Urinary bladder (tissue), 4 donors: ENCODE measurements around the gene SLC44A1. TPM values are rescaled to one million over a fixed set of nuclear protein-coding genes. Genes with fewer than 3 reads are reported as not detected.

Source experiments
- DNase-seq: peaks from one replicate; pipeline ENCODE4 v3.0.0-alpha.2; 2015; ENCODE audit errors: extremely low spot score
- H3K27ac ChIP-seq: one replicate; pipeline ENCODE4 v1.5.1; 2013; ENCODE audit warnings: low read depth, mild to moderate bottlenecking, moderate library complexity
- H3K36me3 ChIP-seq: one replicate; pipeline ENCODE4 v1.6.1; 2013; ENCODE audit warnings: mild to moderate bottlenecking, moderate library complexity; ENCODE audit not compliant: insufficient read depth
- H3K4me1 ChIP-seq: one replicate; pipeline ENCODE4 v1.6.1; 2013; ENCODE audit warnings: mild to moderate bottlenecking, moderate library complexity; ENCODE audit not compliant: insufficient read depth
- H3K4me3 ChIP-seq: one replicate; pipeline ENCODE4 v1.5.1; 2013; ENCODE audit warnings: low read depth, low read length
- WGBS: extraction: QIAGEN DNeasy Blood & Tissue Kit; methylation state at CpG from one replicate; pipeline ENCODE4 v1.1.7; 2013; 5-methylcytosine and 5-hydroxymethylcytosine counted together
- polyA plus RNA-seq: library from polyadenylated mRNA; stranded (reverse); fragments of 200-250 nt; gene quantifications from one replicate; pipeline ENCODE4 v1.2.3, GENCODE V29; 2013
- total RNA-seq: library from RNA; depleted of rRNA; stranded (reverse); fragments of >200 nt; gene quantifications from one replicate; pipeline ENCODE4 v1.2.3, GENCODE V29; 2014
- donor health status: healthy with polysubstance abuse.
- donor health status: healthy.

The SLC44A1 gene
- total and polyA plus RNA-seq, 2 donors: 24.8 to 57.4 TPM

DNA sequence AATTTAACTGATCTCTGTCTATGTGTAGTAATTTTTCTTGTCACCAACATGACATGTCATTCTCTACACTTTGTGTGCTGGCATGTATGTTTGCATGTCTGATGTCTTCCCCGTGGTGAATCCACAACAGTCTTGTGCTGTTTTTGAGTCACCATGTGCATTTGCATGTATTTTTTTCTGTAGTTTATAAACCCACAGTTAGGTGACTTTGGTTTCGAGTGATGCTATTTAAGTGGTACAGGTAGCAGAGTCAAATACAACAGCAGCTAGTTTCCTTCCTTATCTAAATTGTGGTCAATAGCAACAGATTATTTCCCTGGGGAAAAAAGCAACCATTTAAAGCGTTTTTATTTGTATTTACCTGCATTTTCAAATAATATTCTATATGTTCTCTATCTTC, 113.5 kb downstream of the SLC44A1 start:
- no peak overlapping the region for H3K27ac ChIP-seq
- DNase-seq: no peak
- H3K4me1 ChIP-seq: no peaks in the 10 kb centered on the region
- WGBS: 91% methylated on average over 3 of the region's 3 CpGs
- no peaks in the 10 kb centered on the region for H3K36me3 ChIP-seq
- H3K4me3 ChIP-seq: no peak overlapping the region

GRCh38 chr9:105359892-105360291, 115.4 kb downstream of the SLC44A1 start:
- peaks cover 2% of the 10 kb centered on the region for H3K36me3 ChIP-seq
- no peak for DNase-seq
- no peaks in the 10 kb centered on the region for H3K4me1 ChIP-seq
- WGBS: 90% methylated on average over 3 of the region's 3 CpGs
- H3K4me3 ChIP-seq: no peak overlapping the region
- no peak overlapping the region for H3K27ac ChIP-seq

DNA sequence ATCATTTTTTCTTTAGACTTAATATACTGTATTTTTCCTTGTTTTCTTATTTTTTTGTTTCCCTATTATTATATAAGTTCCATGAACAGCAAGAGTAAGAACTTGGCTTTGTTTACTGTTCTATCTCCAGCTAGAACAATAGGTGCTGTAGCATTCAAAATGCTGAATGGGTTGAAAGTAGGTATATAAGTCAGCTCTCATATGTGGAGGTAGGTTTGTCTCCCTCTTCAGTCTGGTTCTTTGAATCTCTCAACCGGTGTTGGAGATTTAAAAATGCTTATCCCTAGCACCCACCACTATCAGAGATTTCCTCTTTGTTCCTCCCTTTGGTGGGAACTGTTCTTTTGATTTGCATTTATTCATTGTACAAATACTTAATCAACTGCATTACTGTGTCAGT, 115.9 kb downstream of the SLC44A1 start:
- whole genome bisulfite sequencing: 75% methylated on average over 1 of the region's 1 CpG
- DNase-seq: no peak
- Histone ChIP-seq H3K4me1 (no peaks in the 10 kb centered on the region), H3K27ac (no peak overlapping the region), H3K4me3 (no peak overlapping the region), H3K36me3 (peaks cover 2% of the 10 kb centered on the region)

DNA sequence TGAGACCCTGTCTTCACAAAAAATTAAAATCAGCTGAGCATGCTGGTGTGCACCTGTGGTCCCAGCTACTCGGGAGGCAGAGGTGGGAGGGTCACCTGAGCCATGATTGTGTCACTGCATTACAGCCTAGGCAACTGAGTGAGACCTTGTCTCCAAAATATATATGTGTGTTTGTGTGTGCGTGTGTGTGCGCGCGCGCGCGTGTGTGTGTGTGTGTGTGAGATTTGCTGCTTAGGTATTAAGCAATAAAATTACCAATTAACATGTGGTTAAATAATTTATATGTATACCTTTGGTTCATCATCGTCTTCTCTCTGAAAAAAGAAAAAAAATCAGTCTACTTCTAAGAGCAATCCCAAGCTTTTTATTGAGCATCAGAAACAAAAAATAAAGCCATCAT, 117.4 kb downstream of the SLC44A1 start:
- Histone ChIP-seq H3K27ac (no peak overlapping the region), H3K36me3 (peaks cover 2% of the 10 kb centered on the region), H3K4me3 (no peak overlapping the region), H3K4me1 (no peaks in the 10 kb centered on the region)
- no peak for DNase-seq
- 88% methylated on average over 9 of the region's 9 CpGs for WGBS

- DNase-seq: no peak
- H3K4me1 ChIP-seq: no peaks in the 10 kb centered on the region
- peaks cover 4% of the 10 kb centered on the region for H3K36me3 ChIP-seq
- H3K27ac ChIP-seq: no peak overlapping the region
- no peak overlapping the region for H3K4me3 ChIP-seq
- 84% methylated on average over 4 of the region's 4 CpGs for WGBS
Observed at GRCh38 chr9:105362470-105362869, 118.0 kb downstream of the SLC44A1 start.

DNA sequence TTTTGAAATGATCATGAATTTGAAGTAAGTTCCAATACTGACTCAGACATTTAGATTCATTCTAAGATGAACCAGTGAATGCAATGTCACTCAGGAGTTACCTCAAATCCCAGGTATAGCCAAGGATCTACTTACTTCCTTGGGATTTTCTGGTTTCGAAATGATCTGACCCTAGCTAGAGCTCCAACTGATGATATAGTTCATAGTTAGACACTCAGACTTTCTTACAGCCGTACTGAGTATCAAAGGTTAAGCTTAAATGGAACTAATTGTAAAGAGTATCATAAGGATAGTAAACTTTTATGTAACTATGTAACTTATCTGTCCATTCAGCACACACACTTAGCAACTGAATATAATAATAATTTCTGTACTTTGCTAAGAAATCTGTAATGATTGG, 119.4 kb downstream of the SLC44A1 start:
- Histone ChIP-seq H3K27ac (no peak overlapping the region), H3K4me1 (no peaks in the 10 kb centered on the region), H3K4me3 (no peak overlapping the region), H3K36me3 (peaks cover 4% of the 10 kb centered on the region)
- 95% methylated on average over 2 of the region's 2 CpGs for WGBS
- no peak for DNase-seq

- Histone ChIP-seq H3K4me3 (no peak overlapping the region), H3K4me1 (no peaks in the 10 kb centered on the region), H3K36me3 (peaks cover 2% of the 10 kb centered on the region), H3K27ac (no peak overlapping the region)
- WGBS: 92% methylated on average over 3 of the region's 3 CpGs
- DNase-seq: no peak
Observed at GRCh38 chr9:105369911-105370310, 125.5 kb downstream of the SLC44A1 start.

DNA sequence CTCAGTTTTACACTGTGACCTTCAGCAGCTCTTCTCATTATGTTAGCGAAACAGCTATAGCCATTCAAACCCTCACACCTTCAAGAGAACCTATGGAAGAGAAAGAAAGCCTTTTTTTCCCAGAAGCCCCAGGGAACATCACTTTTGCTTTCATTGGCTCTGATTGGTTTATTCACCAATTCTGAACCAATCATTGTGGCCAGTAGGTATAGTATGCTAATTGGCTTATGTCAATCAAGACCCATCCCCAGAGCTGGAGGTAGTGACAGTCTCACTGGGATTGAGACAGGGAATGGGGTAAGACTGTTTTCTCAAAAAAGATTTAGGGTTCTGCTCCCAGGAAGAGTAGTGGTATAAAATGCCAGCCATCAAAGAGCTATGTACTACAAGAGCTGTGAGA, 129.3 kb downstream of the SLC44A1 start:
- Histone ChIP-seq H3K4me3 (no peak overlapping the region), H3K4me1 (no peaks in the 10 kb centered on the region), H3K36me3 (no peaks in the 10 kb centered on the region), H3K27ac (no peak overlapping the region)
- WGBS: 96% methylated on average over 1 of the region's 1 CpG
- no peak for DNase-seq

- no peak overlapping the region for H3K4me3 ChIP-seq
Observed at GRCh38 chr9:105375323-105375722, 130.9 kb downstream of the SLC44A1 start.

DNA sequence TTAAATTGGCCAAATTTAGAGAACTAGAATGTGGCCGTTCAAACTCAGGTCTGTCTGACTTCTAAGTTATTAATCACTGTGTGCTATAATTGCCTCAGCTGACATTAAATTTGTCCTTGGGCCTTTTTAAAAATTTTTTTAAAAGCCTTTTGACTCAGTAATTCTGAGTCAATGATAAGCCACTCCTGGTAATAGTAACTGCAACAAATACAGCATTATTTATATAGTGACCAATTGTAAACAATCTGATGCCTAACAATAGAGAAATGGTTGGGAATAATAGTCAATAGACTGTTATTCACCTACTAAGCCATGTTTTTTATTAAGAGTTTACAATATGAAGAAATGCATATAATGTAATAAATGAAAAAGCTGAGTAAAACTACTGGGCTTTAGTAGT, 132.4 kb downstream of the SLC44A1 start:
- no peak overlapping the region for H3K27ac ChIP-seq
- no peak overlapping the region for H3K4me3 ChIP-seq
- no peak for DNase-seq
- no peaks in the 10 kb centered on the region for H3K36me3 ChIP-seq
- 46% methylated on average over 1 of the region's 1 CpG for WGBS
- no peaks in the 10 kb centered on the region for H3K4me1 ChIP-seq

More at GRCh38 chr9:105375323-105375722, 130.9 kb downstream of the SLC44A1 start:
- WGBS: 94% methylated on average over 4 of the region's 4 CpGs
- H3K36me3 ChIP-seq: no peaks in the 10 kb centered on the region
- H3K27ac ChIP-seq: no peak overlapping the region
- H3K4me1 ChIP-seq: no peaks in the 10 kb centered on the region
- DNase-seq: no peak

DNA sequence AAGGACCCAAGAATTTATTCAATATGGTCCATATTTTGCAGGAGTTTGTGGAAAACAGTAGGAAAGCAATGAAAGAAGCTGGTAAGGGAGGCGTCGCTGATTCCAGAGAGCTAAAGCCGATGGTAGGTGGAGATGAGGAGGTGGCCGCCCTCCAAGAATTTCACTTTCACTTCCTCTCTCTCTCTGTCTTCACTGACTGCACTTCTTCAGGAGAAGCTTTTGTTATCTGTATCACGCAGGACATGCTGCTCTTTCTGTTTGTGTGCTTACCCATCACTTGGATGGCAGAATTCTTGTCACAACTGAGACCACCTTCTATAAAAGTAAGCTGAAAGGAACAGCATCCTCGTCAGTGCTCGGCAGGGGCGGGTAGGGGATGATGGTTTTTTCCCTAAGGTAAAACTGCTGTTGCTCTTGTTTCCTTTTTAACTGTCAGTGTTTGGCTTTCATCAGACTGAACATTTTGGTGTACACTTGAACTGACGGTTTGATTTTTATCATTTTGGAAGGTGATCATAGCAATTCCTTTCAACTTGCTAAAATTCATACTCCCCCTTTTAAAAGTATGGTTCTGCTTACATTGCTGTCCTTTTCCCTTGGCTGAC, 141.0 kb downstream of the SLC44A1 start:
- H3K4me1 ChIP-seq: no peaks in the 10 kb centered on the region
- 50% methylated on average over 9 of the region's 9 CpGs for WGBS
- H3K27ac ChIP-seq: no peak overlapping the region
- no peak for DNase-seq
- H3K36me3 ChIP-seq: no peaks in the 10 kb centered on the region
- H3K4me3 ChIP-seq: peak overlapping the region; percentile 1

- no peak overlapping the region for H3K4me3 ChIP-seq
- 91% methylated on average over 6 of the region's 6 CpGs for WGBS
- H3K27ac ChIP-seq: no peak overlapping the region
- H3K36me3 ChIP-seq: peaks cover 2% of the 10 kb centered on the region
- H3K4me1 ChIP-seq: no peaks in the 10 kb centered on the region
- DNase-seq: no peak
Observed at GRCh38 chr9:105389796-105390195, 145.3 kb downstream of the SLC44A1 start.

DNA sequence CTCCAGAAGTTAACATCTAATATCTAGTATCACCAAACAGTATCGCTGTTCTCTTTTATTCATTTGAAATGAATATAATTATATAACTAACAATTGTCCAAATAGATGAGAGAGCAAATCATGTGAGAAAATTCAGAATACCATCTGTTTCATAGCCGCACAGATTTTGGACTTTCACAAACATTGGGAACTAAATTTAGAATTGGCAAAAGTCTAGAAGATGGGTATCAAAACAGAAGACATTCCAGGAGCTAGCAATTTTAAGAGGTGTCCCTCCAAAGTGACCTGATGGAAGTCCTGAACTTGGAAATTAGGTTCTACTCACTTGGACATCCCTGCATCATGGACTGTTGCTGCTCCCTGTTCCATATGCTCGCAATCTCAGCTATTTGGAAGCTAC, 146.4 kb downstream of the SLC44A1 start:
- peaks cover 2% of the 10 kb centered on the region for H3K36me3 ChIP-seq
- no peak overlapping the region for H3K4me3 ChIP-seq
- no peak overlapping the region for H3K27ac ChIP-seq
- DNase-seq: no peak
- 94% methylated on average over 3 of the region's 3 CpGs for whole genome bisulfite sequencing
- no peaks in the 10 kb centered on the region for H3K4me1 ChIP-seq

GRCh38 chr9:105391288-105391687, 146.8 kb downstream of the SLC44A1 start:
- WGBS: 93% methylated on average over 1 of the region's 1 CpG
- Histone ChIP-seq H3K4me1 (no peaks in the 10 kb centered on the region), H3K27ac (no peak overlapping the region), H3K36me3 (peaks cover 2% of the 10 kb centered on the region), H3K4me3 (no peak overlapping the region)
- DNase-seq: no peak

DNA sequence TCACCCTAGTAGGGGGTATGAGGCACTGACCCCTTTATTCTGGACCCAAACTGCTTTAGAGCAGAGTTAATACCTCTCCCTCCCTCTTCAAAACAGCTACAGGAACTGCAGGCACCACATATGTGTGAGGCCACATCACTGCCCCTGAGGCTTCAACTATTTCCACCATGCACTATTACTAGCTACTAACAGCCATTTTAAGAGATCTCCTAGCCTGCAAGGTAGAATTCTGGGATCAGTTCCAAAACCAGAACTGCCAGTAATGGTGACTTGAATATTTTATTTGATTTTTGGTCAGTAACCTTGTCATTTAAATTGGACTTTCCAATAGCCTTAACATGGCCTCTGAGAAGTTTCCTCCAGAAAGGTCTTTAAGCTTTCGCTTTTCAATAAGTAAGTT, 148.1 kb downstream of the SLC44A1 start:
- Histone ChIP-seq H3K36me3 (peaks cover 2% of the 10 kb centered on the region), H3K4me1 (no peaks in the 10 kb centered on the region), H3K4me3 (no peak overlapping the region), H3K27ac (no peak overlapping the region)
- no peak for DNase-seq
- 99% methylated on average over 1 of the region's 1 CpG for WGBS
